Right ventricle myocardium inferior (tissue), 1 donor: Measurements from ENCODE around the gene MAML3. TPM values are rescaled to one million over a fixed set of nuclear protein-coding genes. Genes with fewer than 3 reads are reported as not detected.

ENCODE experiments used
- ATAC-seq: fragments of 200-7000 bp; cut with Tn5 transposase; one replicate; pipeline ENCODE4 v1.9.1; 2020; ENCODE audit warnings: mild to moderate bottlenecking, moderate library complexity
- DNase-seq: peaks from one replicate; pipeline ENCODE4 v3.0.0; 2021; ENCODE audit errors: missing footprints
- intact Hi-C: fragments of 100-400 bp; cut with DNase I; formaldehyde crosslinking; loops from one replicate; pipeline ENCODE4 v1.11.0; 2022
- total RNA-seq: library from RNA; stranded (reverse); fragmentation: NEBNext Ultra II Directional; extraction: Animal tissue kit (Norgen Biotek cat#: 25700); gene quantifications from one replicate; pipeline ENCODE4 v1.2.1, GENCODE V29; 2021
- donor health status: DM: no; HTN: yes; CAD: no; lungs with severe emphysema.

Gene MAML3
- total RNA-seq, 1 donor from 2014 or later: 2.3 TPM

DNA sequence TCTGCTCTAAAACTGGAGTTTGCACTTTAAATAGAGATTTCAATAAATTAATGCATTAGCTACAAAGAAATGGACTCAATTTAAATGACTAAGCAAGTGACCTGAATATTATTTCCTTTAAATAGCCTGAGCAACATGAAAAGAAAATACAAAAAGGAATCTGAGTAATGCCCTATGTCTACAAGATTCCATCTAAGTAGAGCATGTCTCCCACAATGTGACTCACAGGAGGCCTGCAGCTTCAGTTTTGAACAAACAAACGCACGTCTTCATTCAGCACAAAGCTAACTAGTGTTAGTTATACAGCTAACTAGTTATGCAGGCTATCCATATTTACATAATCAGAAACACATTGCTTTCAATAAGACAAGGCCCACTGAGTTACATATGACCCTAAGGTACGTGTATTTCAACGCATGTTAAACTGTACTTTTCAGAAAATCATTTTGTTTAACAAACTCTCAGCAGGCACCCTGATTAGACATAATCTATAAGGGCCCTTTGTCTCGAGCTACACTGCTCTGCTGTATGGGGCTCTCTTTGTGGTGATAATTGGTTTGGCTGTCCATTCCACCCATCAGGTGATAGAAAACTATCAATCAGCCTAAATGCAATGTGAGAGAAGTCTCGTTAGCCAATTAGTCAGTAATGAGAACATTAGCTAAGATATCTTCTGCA is 116.5 kb downstream of the MAML3 start:
- ATAC-seq (no peak), DNase-seq (no peak)
- intact Hi-C loops: no loop called here

DNA sequence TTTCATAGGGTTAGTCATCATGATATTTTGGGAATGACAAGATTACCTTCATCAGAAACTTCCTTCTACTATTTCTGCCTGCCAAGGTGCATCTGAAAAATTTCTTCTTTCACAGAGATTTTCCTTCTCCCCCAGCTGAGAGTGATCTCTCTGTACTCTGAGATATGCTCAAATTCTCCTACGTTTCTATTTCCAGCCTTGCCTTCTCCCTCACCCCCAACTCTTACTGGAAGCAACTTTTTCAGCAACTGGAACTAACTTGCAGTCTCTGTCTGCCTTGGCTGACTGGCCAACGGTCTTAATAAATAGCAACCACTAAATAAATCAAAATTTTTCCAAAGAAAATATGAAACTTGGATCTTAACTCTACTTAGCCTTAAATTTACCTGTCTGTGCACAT is 122.3 kb downstream of the MAML3 start:
- ATAC-seq (no peak), DNase-seq (no peak)
- intact Hi-C loops: no loop called here

DNA sequence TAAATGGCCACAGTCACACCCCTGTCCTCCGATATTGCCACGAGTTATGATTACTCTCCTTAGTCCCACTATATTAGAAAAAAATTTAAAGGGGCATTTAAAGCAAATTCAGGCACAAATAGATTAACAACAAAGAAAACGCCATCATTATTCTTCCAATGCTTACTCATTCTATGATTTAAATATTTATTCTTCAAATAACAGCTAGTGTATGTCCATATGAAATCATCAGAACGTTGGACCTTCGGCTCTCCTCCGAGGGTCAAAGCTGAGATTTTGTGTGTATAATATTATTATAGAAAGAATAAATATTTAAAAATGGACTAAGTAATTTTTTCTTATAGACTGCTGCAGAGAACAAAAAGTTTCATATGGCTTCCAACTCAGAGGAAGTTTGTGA is 122.9 kb downstream of the MAML3 start:
- intact Hi-C loops: no loop called here
- no peak for DNase-seq

DNA sequence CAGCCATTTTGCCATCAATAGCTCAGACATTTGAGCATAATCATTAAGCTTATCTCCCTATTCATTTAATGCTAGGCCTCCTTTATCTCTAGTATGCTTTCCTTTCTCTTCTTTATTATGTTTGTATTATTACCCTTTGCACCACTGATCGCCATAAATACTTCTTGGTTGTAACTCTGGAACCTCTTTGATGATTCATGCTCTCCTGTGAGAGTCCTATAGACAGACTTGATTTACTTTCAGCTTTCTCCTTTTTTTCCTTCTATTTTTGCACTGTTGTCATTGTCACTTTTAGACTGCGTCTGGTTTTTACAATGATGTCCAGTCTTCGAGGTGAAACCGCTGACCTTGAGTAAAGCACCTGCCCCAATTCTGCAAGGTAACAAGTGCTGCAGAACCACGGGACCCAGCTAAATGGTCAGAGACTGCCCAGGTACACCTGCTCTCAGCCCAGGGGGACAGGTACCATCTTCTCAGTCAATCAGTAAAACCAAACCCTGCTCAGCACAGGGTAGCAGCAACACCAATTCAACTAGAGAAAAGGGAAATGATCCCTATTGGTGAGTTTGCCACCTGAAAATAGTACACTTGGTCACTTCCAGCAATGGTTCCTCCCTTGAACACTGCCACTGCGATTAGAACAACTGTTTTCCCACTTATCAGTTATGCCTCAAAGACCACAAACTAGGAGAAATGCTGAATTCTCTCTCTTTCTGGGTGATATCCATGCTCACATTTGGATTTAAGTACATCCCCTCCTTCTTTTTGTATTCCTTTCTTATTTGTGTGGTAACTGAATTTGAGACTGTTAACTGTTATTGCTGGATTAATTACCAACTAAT is 125.1 kb downstream of the MAML3 start:
- ATAC-seq (no peak), DNase-seq (no peak)
- intact Hi-C loops: no loop called here

More for the DNA sequence above, 122.9 kb downstream of the MAML3 start:
- no peak for ATAC-seq

DNA sequence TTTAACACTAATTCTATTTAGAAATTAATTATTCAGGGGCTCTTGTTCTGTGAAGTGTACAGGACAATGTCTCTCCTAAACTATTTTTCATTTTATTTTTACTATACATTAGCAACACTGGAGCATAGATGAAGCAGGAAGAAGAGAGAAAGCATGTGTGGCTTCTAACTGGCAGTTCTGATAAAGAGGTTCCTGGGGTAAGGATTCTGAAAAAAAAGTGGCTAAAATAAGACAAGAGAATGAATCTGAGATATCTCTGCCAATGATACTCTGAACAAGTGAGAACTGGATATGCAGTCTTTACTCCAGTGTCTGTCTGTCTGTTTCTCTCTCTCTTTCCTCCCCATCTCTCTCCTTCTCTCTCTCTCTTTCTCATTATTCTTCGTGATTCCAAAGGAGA is 125.9 kb downstream of the MAML3 start:
- ATAC-seq: no peak
- intact Hi-C loops: no loop called here
- no peak for DNase-seq

DNA sequence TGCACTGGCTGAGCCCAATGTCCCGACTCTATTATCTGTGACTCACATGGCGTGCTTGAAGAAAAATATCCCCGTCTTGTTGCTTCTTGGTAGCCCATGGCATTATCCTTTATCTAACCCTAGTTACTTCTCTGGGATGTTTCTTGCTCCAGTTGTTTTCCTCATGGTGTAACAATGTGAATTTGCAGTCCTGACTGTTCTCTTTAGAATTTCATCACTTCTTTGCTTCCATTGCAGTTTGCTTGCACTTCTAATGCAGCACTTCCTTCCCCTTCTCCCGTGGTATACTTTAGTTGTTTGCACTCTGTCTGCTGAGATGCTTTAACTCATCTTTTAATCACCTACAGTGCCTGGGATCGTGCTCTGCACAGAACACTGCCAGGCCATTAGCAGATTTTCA is 126.9 kb downstream of the MAML3 start:
- DNase-seq (no peak), ATAC-seq (no peak)

DNA sequence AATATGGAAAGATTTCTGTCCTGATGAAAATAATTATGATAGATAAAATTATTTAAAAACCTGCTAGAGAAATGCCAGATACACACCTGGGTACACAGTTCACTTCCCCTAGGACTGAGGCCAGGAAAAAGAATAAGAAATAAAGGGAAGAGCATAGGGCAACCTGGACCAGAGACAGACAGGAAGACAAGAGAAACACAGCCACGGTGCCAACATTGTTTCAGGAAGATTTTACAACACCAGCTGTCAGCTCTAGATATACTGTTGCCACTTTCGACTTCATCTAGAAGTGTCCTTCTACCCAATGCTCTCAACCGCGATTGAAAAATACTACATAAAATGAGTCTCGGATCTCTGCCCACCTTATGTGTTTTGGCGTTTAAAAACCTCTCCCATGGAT is 128.5 kb downstream of the MAML3 start:
- no peak for DNase-seq
- no peak for ATAC-seq
- intact Hi-C loops: no loop called here

More for the DNA sequence above, 126.9 kb downstream of the MAML3 start:
- intact Hi-C loops: no loop called here

DNA sequence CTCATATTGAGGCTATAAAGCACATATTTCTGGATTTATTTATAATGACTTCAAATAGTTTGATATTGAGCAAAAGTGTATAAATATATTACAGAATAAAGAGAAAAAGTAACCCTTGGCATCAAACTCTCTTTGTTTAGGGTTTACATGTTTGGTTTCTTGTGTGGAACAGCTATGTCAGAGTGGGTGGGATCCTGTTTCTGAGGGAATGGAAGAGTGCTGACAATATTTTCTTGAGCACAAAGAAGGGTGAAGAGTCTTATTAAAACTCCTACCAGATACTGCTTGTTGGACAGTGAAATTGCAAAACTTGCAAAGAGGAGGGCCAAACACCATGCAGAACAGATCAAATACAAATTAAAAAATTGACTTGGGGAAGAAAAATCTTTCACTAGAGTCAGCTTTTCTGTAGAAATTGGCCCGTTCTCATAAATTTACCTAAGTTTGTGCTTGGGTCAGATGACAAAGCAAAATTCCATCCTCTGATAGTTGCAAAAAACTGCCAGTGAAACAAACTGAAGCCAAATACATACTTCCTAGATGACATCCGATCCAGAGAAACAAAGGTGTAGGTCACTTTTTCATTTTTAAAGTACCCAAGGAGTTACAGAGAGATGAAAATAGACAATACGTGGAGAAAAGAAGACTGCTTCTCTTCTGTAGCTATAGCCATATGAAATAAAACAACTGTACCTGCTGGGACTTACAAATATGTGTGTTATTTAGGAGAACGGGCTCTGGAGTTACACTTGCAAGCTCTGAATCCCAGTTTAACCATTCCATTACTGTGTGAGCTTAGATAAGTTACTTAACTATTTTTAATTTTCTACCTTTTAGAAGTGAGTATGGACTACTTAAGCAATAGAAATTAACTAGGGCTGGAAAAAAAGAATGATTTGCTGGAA is 133.3 kb downstream of the MAML3 start:
- intact Hi-C loops: no loop called here
- no peak for ATAC-seq
- DNase-seq: no peak

DNA sequence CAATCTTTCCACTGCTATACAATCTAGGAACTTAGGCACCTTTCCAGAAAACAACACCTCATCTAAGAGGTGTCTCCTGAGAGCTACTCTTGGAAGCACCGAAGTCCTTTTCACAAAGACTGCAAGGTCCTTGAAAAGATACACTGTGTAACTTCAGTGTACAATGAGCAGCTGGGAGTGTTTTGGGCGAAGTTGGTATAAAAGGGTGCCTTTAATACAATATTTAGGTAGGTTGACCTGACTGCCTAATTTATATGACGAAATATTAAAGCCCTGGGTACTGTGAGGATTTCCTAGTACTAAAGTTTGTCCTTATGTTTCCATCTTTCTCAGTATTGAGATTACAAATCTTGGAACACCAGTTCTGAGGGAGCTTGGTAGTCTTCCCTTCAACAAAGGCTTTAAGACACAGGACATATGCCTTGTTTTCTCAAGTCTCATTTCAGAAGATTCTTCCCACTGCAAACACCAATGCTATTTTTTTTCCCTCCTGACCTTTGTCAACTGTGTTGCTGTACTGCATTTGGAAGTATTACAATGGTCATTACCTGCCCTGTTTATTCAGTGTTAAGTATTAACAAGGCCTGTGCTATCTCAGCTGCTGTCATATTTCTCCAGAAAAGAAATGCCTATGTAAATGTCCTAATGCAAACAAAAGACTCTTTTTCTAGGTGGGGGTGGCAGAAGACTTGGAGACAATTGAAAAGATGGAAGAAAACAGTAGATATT is 134.2 kb downstream of the MAML3 start:
- no peak for DNase-seq
- intact Hi-C loops: no loop called here
- ATAC-seq: no peak

DNA sequence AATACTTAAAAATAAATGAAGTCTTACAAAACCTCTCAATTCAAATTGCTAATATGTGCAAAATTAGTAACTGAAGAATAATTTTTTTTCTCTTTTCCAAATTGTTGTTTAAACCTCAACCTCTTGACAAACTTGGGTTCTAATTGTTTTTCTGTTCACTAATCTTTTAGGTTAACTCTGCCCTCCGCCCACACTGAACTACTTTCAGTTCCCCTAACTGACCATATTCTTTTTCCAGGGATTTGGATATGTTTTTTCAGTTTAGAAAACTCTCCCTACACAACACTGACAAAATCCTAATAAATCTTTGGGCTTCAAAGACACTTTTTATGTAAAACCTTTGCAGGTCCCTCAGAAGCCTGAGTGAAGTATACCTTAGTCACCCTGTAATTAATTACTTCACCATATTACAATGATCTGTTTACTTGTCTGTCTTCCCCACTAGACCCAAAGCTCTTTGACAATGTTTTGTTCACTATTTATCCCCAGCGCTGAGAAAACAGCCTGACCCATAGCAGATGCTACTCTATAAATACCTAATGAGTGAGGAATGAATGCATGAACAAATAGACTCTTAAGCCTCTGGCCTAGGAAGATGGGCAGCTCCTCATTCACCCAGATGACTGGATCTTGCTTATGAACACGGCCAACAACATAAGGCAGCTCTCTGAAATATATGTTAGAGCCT is 134.9 kb downstream of the MAML3 start:
- intact Hi-C loops: no loop called here
- no peak for ATAC-seq
- no peak for DNase-seq

DNA sequence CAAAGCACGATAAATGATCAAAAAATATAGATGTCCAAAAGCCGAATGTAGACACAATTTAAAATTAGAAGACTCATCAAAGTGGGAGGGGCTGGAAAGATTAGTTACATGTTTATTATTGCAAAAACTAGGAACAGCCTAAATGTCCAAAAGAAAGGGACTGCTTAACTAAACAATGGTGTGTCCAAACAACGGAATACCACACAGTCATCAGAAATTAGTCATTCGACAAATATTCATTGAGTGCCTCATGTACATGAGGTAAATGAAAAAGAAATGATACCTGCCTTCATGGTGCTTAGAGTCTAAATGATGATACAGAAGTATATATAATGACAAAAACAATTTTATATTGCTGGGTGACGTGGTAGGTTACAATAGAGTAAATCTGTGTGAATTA is 139.7 kb downstream of the MAML3 start:
- intact Hi-C loops: loop anchor here (5.0 kb wide), 1 partner anchor 313 kb away; no protein-coding TSS in a partner anchor
- ATAC-seq: no peak

DNA sequence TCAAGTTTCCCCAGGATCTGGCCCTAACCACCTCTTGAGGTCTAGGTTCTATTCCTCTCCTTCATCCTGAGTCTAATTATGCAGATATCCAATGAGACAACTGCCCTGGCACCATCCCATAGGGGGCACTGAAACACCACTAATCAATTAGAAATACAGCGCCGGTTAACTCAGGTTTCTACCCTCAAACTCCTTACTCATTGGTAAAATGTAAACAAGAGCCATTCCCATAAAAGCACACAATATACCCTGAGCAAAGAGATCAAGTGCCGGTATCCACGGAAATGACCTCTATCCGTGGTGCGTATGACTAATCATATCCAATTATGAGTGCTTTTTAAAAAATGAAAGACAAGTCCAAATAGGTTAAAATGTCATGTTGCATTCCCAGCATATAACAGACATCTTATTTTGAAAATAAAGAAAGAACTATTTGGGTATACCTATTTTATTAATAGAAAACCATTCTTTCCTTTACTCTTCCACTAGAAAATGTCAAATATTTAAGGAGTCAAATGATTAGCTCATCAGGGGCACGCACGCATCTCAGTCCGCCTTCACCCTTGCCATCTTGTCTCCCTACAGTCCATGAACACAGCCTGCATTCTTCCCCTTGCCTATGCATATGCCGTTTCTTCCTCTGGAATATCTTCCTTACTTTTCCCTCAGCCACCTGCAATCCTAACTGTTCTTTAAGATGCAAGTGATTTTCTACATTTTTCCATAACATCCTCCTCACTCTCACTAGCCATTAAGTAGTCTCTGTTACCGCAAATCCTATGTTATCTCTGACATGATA is 141.1 kb downstream of the MAML3 start:
- no peak for DNase-seq
- peak; percentile 87 for ATAC-seq
- intact Hi-C loops: loop anchor here (1.0 to 5.0 kb wide), 4 partner anchors 138 to 314 kb away; no protein-coding TSS in a partner anchor

More for the DNA sequence above, 139.7 kb downstream of the MAML3 start:
- no peak for DNase-seq

DNA sequence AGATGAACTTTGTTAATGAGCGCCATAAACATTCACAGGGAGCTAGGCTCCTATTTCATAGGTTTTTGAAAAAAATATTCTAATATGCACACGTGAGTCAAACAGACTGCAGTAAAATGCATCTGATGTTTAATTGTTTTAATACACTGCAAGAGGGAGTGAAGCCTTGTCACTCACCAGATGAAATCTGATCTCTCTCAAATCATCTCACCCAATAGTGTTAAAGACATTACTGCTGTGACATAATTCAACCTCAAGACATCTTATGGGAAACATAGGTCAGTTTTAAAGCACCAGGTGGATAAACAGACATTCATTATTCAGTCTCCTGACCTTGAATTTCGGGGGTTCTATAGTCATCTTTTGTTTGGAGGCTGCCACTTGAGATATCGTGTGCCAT is 148.3 kb downstream of the MAML3 start:
- ATAC-seq (no peak), DNase-seq (no peak)
- intact Hi-C loops: no loop called here

DNA sequence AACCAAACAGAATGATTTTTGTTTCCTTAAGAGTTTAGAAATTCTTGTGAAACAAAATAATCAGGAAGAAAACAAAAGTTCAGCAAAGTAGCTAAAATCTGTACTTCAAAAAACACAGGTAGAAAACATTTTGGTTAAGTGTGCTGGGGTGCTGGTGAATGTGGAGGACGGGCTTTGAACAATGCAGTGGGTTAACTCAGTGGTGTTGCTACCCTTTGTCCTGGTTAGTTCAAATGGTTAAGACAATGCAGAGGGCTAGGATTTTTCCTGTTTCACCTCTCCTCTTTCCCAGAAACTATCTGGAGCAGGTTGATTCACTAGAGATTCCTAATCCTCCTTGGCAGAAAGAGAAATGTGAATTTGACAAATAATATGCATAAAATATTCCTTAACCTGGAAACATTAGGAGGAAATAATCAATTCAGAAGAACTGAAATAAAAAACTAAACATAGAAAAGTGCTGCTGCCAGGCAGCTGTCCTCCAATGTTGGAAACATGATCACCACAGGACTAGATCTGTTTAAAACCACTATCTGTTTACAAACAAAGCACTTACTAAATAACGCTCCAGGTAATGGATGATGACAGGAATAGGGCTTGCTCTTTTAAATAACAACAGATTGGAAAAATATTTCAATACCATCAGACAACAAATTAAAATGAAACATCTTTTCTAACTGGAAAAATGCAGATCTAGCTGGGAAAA is 148.9 kb downstream of the MAML3 start:
- DNase-seq: no peak
- intact Hi-C loops: loop anchor here (5.0 kb wide), 1 partner anchor 88 kb away; no protein-coding TSS in a partner anchor
- ATAC-seq: no peak

DNA sequence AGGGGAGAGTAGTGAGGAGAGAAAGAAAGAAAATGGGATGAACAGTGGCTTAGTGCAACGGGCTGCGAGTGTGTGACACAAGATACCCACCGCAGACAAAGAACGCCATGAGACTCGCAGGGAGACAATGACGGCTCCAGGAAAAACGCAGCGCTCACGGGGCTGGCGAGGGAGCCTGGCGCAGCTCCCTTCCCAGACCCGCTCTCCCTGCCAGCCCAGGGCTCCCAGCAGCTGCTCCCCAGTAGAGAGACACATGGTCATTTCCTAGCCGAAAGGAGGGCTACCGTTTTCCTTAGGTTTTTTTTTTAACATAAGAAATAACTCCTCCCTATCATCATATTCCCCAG is 149.5 kb downstream of the MAML3 start:
- ATAC-seq (peak; percentile 76), DNase-seq (peak; percentile 66)
- intact Hi-C loops: loop anchor here (5.0 kb wide), 1 partner anchor 87 kb away; no protein-coding TSS in a partner anchor

DNA sequence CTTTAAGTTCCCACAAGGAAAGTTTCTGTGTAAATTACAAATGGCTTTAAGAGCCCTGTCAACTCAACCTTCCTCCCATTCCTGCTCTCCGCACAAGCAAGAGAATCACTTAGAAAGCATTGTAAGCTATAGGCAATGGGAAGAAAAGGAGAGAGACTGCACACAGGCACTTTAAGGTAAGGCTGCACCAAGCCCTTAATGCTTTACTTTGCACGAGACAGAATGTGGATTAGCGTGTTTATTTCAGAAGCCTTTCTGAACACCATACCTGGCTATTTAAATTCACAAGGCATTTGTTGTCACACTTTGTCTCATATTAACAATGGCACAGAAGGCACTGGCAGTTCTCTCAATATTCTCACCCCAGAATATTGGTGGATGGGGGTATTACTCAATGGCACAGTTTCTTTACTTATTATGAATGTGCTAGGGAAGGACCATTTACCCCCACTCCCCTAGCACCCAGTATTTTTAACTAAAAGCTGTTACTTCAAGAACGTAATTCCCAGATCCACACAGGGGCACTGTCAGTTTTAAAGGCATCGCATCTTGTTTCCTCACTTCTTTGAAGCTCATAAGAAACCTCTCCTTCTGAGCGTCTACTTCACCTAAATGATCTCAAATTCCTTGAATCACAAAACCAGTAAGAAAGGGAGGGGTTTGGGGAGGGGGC is 150.0 kb downstream of the MAML3 start:
- intact Hi-C loops: loop anchor here (5.0 kb wide), 1 partner anchor 87 kb away; no protein-coding TSS in a partner anchor
- DNase-seq (no peak), ATAC-seq (no peak)
